ENCODE results near the gene BIN2.
A peak's percentile ranks its signal among the peaks of the same experiment; 100 is the strongest.

BIN2 gene

GRCh38 chr12:51247523-51248206 lies 76.3 kb downstream of the BIN2 start:
- no peak for DNase-seq (ENCODE audit: low spot score)
- in situ Hi-C loops (cut with MboI; ENCODE audit: low pct_unique_long_range_greater_than_20kb, low sequenced_read_pairs, unreplicated experiment), result no loop called here
- TF ChIP-seq CTCF (IDR thresholded peaks at IDR 0.05; ENCODE audit: extremely low read depth, insufficient read depth, missing control alignments), result no peak

- DNase-seq (ENCODE audit: low spot score), result no peak
- in situ Hi-C loops (cut with MboI; ENCODE audit: low pct_unique_long_range_greater_than_20kb, low sequenced_read_pairs, unreplicated experiment), result no loop called here
- peak; percentile 30 for TF ChIP-seq CTCF (IDR thresholded peaks at IDR 0.05; ENCODE audit: extremely low read depth, insufficient read depth, missing control alignments)
Observed at GRCh38 chr12:51246254-51246853, 77.6 kb downstream of the BIN2 start.

DNA sequence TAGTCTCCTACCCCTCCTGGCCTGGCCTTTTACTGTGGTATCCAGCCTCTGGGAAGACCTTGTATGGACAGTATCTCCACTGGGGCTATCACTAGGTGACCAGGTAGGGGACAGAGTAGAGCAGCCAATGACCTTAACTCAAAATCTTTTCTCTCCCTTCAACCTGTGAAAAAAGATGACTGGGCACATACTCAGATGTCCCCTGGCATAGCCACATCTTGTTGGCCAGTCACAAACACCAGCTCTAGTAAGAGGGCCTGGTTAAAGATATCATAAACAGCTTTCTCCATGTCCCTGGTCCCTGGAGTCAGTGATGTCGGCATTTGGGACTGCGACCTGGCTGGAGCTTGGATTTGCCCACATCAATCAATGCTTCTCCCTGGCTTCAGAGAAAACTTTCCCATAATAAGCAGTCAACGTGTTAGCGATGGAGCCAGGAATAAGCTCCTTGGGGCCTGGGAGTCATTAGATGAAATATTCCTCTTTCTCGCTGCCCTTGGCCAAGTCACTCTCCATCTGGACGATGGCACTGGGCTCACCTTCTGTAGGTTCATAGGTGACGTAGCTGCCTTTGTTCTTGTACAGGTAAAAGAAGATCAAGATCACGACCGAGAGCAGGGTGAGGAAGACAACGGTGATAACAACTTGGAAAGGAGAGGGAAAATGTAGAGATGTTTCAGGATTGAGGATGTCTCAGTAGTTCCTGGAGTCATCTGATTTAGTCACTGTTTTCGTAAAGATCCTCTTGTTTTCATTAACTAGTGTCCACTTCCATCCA lies 78.3 kb downstream of the BIN2 start:
- no peak for DNase-seq (ENCODE audit: low spot score)
- TF ChIP-seq CTCF (IDR thresholded peaks at IDR 0.05; ENCODE audit: extremely low read depth, insufficient read depth, missing control alignments), result no peak
- in situ Hi-C loops (cut with MboI; ENCODE audit: low pct_unique_long_range_greater_than_20kb, low sequenced_read_pairs, unreplicated experiment), result no loop called here

- in situ Hi-C loops (cut with MboI; ENCODE audit: low pct_unique_long_range_greater_than_20kb, low sequenced_read_pairs, unreplicated experiment), result no loop called here
- DNase-seq (ENCODE audit: low spot score), result no peak
- TF ChIP-seq CTCF (IDR thresholded peaks at IDR 0.05; ENCODE audit: extremely low read depth, insufficient read depth, missing control alignments), result no peak
Observed at GRCh38 chr12:51244269-51244668, 79.7 kb downstream of the BIN2 start.

DNA sequence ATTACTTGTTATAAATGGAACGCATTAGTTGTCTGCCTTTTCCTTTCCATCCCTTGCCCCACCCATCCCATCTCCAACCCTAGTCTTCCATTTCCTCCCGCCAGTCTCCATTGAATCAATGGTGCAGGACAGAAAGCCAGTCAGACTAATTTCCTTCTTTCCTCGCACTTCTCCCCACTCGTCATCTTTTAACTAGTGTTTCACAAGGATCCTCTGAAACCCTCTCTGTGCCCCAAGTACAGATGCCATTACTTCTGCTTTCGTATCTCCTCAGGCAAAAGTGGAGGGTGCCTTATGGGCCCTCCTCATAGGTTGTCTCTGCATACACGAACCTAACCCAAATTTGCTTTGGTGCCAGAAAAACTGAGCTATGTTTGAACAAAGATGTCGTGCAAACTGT lies 81.1 kb downstream of the BIN2 start:
- DNase-seq (ENCODE audit: low spot score), result no peak
- no peak for TF ChIP-seq CTCF (IDR thresholded peaks at IDR 0.05; ENCODE audit: extremely low read depth, insufficient read depth, missing control alignments)
- in situ Hi-C loops (cut with MboI; ENCODE audit: low pct_unique_long_range_greater_than_20kb, low sequenced_read_pairs, unreplicated experiment), result no loop called here

DNA sequence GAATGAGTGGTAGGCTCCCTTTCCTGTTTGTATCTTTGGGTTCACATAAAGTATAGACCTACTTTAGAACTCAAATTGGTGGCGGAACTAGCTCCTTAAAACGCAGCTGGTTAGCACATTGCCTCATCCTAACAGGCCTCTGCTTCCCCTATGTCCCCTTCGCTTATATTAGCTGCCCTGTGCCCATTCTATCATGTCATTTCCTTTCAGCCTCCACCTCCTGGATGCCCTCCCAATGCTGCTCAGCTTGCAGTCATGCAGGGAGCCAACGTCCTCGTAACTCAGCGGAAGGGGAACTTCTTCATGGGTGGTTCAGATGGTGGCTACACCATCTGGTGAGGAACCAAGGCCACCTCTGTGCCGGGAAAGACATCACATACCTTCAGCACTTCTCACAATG lies 81.9 kb downstream of the BIN2 start:
- in situ Hi-C loops (cut with MboI; ENCODE audit: low pct_unique_long_range_greater_than_20kb, low sequenced_read_pairs, unreplicated experiment), result no loop called here
- TF ChIP-seq CTCF (IDR thresholded peaks at IDR 0.05; ENCODE audit: extremely low read depth, insufficient read depth, missing control alignments), result no peak
- DNase-seq (ENCODE audit: low spot score), result no peak
